OCI-LY3 (cell line): Measurements from ENCODE around the gene CAPN1.

Experiments
- H2AFZ ChIP-seq: fragments of 200-600, 300-600 bp; shearing (Covaris generic); 2 replicates; pipeline ENCODE4 v1.6.0; 2014; ENCODE audit warnings: antibody characterized with exemption, low read depth, low read length
- H3K27ac ChIP-seq: fragments of 200-600, 300-600 bp; sonication (generic); 2 replicates; pipeline ENCODE4 v1.5.1; 2014; ENCODE audit warnings: mild to moderate bottlenecking, low read length, moderate library complexity, mixed read lengths
- H3K27me3 ChIP-seq: fragments of 200-600, 300-600 bp; sonication (generic); 2 replicates; pipeline ENCODE4 v1.6.1; 2014; ENCODE audit warnings: low read depth, low read length, mixed read lengths
- H3K36me3 ChIP-seq: fragments of 200-600, 300-600 bp; sonication (generic); replicated peaks from 2 replicates; pipeline ENCODE3; 2014; ENCODE audit warnings: low read depth, low read length, mixed read lengths
- H3K4me1 ChIP-seq: fragments of 300-600, 200-600 bp; sonication (generic); 2 replicates; pipeline ENCODE4 v1.6.1; 2014; ENCODE audit warnings: low read length, mixed read lengths
- H3K4me2 ChIP-seq: fragments of 200-600, 300-600 bp; sonication (generic); 2 replicates; pipeline ENCODE4 v1.6.1; 2014; ENCODE audit warnings: low read length, mixed read lengths
- H3K4me3 ChIP-seq: fragments of 300-600, 200-600 bp; sonication (generic); 2 replicates; pipeline ENCODE4 v1.5.1; 2014; ENCODE audit warnings: antibody characterized with exemption, mild to moderate bottlenecking, low read length, moderate library complexity
- H3K79me2 ChIP-seq: fragments of 300-600, 200-600 bp; shearing (Covaris generic); 2 replicates; pipeline ENCODE4 v1.6.1; 2014; ENCODE audit warnings: mild to moderate bottlenecking, low read length, mixed read lengths
- H3K9ac ChIP-seq: fragments of 300-600, 200-600 bp; shearing (Covaris generic); 2 replicates; pipeline ENCODE4 v1.6.0; 2014; ENCODE audit warnings: mild to moderate bottlenecking, low read length, moderate library complexity
- H3K9me3 ChIP-seq: fragments of 200-600, 300-600 bp; shearing (Covaris generic); 2 replicates; pipeline ENCODE4 v1.6.1; 2014; ENCODE audit warnings: low read length, mixed read lengths; ENCODE audit not compliant: insufficient read depth
- H4K20me1 ChIP-seq: fragments of 200-600, 300-600 bp; sonication (generic); 2 replicates; pipeline ENCODE4 v1.6.1; 2016; ENCODE audit warnings: low read length, mixed read lengths; ENCODE audit not compliant: insufficient read depth
- EZH2phosphoT487 ChIP-seq: fragments of 200-600 bp; shearing (Covaris generic); IDR thresholded peaks from 2 replicates; pipeline ENCODE4 v1.6.1; 2018; ENCODE audit warnings: antibody characterized with exemption, mixed run types, low read depth
- TF ChIP-seq, protein P1 (sequence below): fragments of 200-600, 300-600 bp; sonication (generic); IDR thresholded peaks from 2 replicates; pipeline ENCODE4 v1.5.1; 2014; ENCODE audit warnings: antibody characterized with exemption, low read length, low read depth

CAPN1 gene

GRCh38 chr11:65156926-65157325 lies 24.8 kb upstream of the CAPN1 start:
- no peak overlapping the region for H3K9ac ChIP-seq
- no peaks in the 10 kb centered on the region for H3K36me3 ChIP-seq

GRCh38 chr11:65157336-65157735 lies 24.4 kb upstream of the CAPN1 start:
- Histone ChIP-seq H3K9ac (no peak overlapping the region), H3K27ac (no peak overlapping the region), H2AFZ (no peak overlapping the region), H4K20me1 (no peaks in the 10 kb centered on the region), H3K4me3 (no peak overlapping the region), H3K36me3 (no peaks in the 10 kb centered on the region), H3K4me2 (no peak overlapping the region), H3K79me2 (no peaks in the 10 kb centered on the region), H3K27me3 (no peaks in the 10 kb centered on the region), H3K9me3 (no peaks in the 10 kb centered on the region), H3K4me1 (peaks cover 13% of the 10 kb centered on the region)
- no peak for TF ChIP-seq EZH2phosphoT487
- TF ChIP-seq, protein P1, sequence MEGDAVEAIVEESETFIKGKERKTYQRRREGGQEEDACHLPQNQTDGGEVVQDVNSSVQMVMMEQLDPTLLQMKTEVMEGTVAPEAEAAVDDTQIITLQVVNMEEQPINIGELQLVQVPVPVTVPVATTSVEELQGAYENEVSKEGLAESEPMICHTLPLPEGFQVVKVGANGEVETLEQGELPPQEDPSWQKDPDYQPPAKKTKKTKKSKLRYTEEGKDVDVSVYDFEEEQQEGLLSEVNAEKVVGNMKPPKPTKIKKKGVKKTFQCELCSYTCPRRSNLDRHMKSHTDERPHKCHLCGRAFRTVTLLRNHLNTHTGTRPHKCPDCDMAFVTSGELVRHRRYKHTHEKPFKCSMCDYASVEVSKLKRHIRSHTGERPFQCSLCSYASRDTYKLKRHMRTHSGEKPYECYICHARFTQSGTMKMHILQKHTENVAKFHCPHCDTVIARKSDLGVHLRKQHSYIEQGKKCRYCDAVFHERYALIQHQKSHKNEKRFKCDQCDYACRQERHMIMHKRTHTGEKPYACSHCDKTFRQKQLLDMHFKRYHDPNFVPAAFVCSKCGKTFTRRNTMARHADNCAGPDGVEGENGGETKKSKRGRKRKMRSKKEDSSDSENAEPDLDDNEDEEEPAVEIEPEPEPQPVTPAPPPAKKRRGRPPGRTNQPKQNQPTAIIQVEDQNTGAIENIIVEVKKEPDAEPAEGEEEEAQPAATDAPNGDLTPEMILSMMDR, result no peak

More at GRCh38 chr11:65156926-65157325, 24.8 kb upstream of the CAPN1 start:
- H3K79me2 ChIP-seq, result no peaks in the 10 kb centered on the region
- H3K4me1 ChIP-seq, result peaks cover 17% of the 10 kb centered on the region
- H2AFZ ChIP-seq, result no peak overlapping the region
- no peak overlapping the region for H3K4me3 ChIP-seq
- no peak overlapping the region for H3K27ac ChIP-seq
- H3K4me2 ChIP-seq, result no peak overlapping the region
- no peaks in the 10 kb centered on the region for H4K20me1 ChIP-seq
- TF ChIP-seq EZH2phosphoT487, result no peak
- TF ChIP-seq, protein P1, result no peak
- H3K9me3 ChIP-seq, result no peaks in the 10 kb centered on the region
- no peaks in the 10 kb centered on the region for H3K27me3 ChIP-seq

DNA sequence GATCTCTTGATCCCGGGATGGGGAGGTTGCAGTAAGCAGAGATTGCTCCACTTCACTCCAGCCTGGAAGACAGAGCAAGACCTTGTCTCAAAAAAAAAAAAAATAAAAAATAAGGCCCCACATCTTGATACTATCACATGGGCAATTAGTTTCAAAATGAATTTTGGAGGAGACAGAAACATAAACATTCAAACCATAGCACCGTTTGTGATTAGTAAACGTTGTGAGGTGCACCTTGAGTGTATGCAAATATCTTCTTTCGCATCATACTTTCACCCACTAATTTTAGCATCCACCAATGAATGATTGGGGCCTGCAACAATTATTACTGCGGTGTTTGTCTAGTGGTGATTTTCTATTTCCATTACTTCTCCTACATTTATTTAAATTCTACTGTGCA lies 22.7 kb upstream of the CAPN1 start:
- H3K4me3 ChIP-seq, result no peak overlapping the region
- no peaks in the 10 kb centered on the region for H3K79me2 ChIP-seq
- peaks cover 10% of the 10 kb centered on the region for H3K4me1 ChIP-seq
- H2AFZ ChIP-seq, result no peak overlapping the region
- H4K20me1 ChIP-seq, result no peaks in the 10 kb centered on the region
- TF ChIP-seq EZH2phosphoT487, result no peak
- TF ChIP-seq, protein P1, result no peak
- no peaks in the 10 kb centered on the region for H3K9me3 ChIP-seq
- H3K27me3 ChIP-seq, result no peaks in the 10 kb centered on the region
- no peaks in the 10 kb centered on the region for H3K36me3 ChIP-seq
- no peak overlapping the region for H3K9ac ChIP-seq
- H3K4me2 ChIP-seq, result no peak overlapping the region
- H3K27ac ChIP-seq, result no peak overlapping the region

GRCh38 chr11:65160643-65161042 lies 21.1 kb upstream of the CAPN1 start:
- Histone ChIP-seq H3K4me2 (no peak overlapping the region), H3K27ac (no peak overlapping the region), H4K20me1 (no peaks in the 10 kb centered on the region), H3K27me3 (no peaks in the 10 kb centered on the region), H3K9me3 (no peaks in the 10 kb centered on the region), H3K79me2 (no peaks in the 10 kb centered on the region), H2AFZ (no peak overlapping the region), H3K4me1 (peaks cover 10% of the 10 kb centered on the region), H3K9ac (no peak overlapping the region), H3K4me3 (no peak overlapping the region), H3K36me3 (no peaks in the 10 kb centered on the region)
- TF ChIP-seq, protein P1, result no peak
- TF ChIP-seq EZH2phosphoT487, result no peak
